LHCN-M2 (cell line): ENCODE results near the gene KCNH6. TPM values are rescaled to one million over a fixed set of nuclear protein-coding genes. Genes with fewer than 3 reads are reported as not detected.

ENCODE experiments used
- DNase-seq: peaks from one replicate; pipeline ENCODE4 v3.0.0-alpha.2; 2012; ENCODE audit warnings: low read depth
- total RNA-seq: library from RNA; depleted of rRNA; stranded (reverse); fragments of >200 nt; gene quantifications from 2 replicates; pipeline ENCODE4 v1.2.3, GENCODE V29; 2014

KCNH6 gene
- total RNA-seq, 1 experiment from 2014 or later, result not detected

DNA sequence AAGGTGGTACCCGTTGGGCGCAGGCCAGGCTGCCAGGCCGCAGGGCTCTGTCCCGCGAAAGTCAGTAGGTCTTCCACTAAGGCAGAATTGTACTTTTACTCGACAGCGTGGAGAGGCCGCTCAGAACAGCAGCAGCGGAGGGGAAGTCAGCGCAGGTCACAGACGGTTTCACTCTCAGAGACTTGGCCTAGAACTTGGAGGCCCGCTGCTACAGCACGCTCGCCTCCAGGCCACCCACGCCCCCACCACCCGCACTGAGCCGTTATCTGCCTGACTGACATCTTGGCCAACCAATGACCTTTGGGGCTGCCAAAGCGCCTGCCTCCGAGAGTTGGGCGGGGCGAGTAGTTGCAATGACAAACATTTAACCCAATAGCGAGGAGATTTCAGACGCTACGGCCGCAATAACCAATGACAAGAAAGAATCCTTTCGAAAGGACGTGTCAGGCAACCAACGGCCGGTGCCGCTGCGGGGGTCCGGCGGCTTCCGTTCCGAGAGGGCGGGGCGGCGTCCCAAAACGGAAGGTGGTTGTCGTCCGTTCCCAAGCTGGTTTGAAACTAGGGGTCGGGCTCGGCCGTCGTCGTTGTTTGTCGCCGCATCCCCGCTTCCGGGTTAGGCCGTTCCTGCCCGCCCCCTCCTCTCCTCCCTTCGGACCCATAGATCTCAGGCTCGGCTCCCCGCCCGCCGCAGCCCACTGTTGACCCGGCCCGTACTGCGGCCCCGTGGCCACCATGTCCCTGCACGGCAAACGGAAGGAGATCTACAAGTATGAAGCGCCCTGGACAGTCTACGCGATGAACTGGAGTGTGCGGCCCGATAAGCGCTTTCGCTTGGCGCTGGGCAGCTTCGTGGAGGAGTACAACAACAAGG is 27.0 kb downstream of the KCNH6 start, which contains the start of gene DCAF7:
Gene DCAF7, plus strand, starts transcription at position 532 of the 871 bp plus-strand sequence. Its CDS starts 201 bp downstream, at position 733.
- peak; percentile 100 for DNase-seq

DNA sequence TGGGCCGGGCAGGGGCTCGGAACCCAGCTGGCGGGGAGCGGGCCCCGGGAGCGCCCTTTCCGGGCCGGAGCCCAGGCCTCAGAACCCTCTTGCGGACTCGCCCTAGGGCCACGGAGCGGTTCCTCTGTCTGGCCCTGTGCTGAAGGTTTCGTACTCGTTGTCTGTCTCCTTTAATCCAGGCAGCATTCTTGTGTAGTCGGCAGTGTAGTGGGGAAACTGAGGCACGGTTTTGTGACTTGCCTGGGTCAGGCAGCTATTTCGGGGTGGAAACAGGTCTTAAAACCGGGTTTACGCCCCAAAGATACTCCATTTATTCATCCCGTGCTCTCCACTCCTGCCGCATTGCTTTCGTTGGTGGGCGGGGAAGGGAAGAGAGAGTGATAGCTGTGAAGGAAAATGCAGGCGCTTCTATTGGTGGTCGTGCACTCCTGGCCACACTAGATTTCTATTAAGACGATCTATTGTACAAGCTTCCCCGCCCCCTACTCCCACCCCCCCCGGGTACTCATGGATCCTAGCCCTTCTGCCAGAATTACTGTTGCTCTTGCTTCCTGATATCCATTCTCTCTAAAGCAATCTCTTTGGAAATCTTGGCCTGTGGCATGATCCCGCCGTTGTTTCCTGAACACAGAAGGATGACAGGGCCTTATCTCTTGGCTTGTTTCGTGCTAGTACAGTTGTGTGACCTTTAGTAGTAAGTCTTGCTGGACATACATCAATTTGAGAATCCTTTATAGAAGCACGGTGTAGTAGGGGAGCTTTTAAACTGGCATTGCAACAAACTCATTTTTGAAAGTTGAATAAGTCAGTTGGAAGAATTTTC is 27.9 kb downstream of the KCNH6 start:
- peak; percentile 25 for DNase-seq

DNA sequence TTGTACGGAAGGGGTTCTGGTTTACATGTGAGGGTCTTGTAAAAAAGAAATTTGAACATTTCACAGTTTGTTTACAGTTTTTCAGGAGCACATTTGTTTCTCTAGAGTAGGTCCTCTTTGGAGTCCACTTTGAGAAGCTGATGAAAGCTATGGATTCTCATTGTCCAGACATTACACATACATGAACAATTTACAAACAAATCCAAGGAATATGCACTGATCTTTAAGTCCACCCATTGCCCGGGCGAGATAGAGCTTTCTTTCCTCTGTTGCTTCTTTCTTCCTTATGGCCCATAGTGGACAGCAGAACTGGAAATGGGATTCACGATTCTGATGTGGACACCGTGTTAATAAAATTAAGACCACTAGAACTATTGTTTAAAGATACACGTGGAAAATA is 29.1 kb downstream of the KCNH6 start:
- DNase-seq, result no peak

DNA sequence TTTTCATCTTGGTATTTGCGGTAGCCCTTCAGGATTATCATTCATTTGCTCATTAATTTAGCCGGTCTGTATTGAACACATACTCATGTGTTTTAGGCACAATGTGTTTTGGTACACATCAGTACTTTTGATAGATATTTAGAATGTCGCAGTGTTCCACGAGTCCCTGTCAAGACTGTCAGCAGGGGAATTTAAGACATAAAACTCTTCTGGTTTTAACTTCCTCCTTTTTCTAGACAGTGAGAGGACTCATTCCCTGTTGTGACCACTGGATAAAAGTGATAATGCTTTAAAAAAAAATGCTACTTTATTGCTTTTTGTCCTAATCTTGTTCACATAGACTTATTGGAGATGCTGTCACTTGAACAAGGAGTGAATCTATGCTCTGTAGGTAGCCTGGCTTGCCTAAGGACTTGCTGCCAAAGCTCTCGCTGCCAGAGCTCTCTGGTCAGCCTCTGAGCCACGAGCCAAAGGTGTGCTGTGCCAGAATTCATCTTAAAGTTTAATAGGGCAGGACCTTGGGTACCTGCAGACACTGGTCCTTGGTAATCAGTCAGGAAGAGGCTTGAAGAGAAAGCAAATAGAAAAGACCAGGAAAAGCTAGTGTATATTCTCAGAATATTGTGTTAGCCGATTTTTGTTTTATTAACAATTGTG is 32.5 kb downstream of the KCNH6 start:
- no peak for DNase-seq

DNA sequence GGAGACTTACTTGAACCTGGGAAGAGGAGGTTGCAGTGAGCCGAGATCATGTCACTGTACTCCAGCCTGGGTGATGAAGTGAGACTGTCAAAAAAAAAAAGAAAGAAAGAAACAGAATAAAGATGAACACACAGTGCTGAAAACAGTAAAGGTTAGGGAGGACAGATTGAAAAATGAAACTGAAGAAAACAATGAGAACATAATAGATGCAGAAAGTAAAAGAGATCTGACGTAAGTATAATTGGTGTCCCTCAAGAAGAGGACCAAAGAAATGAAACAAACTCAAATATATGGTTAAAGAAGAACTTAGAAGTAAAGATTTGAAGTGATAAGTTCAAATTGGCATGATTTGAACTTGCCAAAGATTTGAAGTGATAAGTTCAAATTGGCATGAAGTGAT is 34.3 kb downstream of the KCNH6 start:
- DNase-seq, result no peak

DNA sequence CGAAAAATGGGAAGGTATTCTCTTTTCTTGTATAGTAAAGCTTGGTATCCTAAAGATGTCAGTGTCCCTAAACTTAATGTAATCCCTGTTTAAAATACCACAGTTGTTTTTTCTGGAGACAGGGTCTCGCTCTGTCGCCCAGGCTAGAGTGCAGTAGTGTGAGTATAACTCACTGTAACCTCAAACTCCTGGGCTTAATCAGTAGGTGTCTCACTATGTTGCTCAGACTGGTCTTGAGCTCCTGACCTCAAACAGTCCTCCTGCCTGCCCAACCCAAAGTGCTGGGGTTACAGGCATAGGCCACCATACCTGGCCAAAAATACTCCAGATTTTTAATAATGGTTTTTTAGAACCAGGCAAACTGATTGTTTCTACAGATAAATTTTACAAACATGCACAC is 35.3 kb downstream of the KCNH6 start:
- no peak for DNase-seq

DNA sequence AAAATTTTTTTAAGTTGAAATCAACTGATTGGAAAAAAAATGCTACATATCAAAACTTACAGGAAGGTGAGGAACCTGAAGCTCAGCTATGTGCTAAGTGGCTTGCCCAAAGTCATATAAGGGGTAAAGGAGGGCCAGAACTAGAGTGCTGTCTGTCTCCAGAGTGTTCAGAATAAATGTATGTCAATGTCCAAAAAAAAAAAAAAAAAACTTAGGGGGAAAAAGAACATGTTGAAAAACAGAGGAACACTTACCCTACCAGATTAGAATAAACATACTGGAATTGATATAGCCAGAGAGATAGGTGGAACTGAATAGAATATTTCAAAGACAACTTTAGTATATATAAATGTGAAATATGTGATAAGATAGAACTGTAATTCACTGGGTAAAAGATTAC is 38.7 kb downstream of the KCNH6 start:
- DNase-seq, result no peak

DNA sequence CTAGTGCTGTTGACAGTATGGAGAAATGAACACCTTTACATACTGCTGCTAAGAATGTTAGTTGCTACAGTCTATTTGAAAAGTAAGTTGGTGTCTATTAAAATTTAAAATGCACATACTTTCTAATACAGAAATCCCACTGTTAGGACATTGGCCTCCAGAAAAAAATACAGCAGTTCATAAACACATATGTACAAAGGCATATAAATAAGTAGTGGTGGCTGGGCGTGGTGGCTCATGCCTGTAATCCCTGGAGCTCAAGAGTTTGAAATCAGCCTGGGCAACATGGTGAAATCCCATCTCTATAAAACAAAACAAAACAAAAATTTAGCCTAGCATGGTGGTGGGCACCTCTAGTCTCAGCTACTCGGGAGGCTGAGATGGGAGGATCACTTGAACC is 40.2 kb downstream of the KCNH6 start:
- DNase-seq, result no peak

DNA sequence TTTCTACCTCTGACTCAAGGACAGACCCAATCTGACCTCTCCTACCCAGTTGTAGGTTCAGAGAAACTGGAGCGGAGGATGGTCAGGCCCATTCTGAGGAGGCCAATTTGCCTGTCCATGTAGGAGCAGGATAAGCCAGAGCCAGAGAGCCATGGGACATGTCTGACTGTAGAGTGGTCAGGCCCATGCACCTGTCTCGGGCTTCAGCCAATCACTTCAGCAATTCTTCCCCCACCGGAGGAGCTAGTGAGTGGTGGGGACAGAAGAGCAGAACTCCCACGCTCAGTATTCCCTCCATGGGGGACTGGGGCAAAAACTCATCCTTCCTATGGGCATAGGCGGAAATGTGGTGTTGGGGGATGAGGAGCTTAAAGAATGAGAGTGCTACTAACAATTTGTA is 41.4 kb downstream of the KCNH6 start:
- no peak for DNase-seq

DNA sequence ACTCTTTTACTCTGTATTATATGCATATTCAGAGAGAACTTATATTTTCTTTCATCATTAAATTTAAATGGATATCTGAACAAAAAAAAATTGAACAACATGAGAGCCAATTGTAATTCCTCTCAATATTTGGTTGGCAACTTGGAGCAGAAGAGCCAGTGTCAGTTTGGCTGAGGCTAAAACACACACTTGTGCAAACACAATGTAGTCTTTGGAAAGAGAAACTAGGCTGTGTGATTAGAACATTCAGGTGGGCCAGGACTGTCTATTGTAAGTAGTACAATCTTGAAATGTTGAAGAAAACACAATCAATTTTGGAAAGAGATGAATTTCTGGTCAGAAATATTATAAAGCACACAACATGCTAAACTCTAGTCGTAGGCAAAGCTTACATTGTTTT is 44.1 kb downstream of the KCNH6 start:
- DNase-seq, result no peak

DNA sequence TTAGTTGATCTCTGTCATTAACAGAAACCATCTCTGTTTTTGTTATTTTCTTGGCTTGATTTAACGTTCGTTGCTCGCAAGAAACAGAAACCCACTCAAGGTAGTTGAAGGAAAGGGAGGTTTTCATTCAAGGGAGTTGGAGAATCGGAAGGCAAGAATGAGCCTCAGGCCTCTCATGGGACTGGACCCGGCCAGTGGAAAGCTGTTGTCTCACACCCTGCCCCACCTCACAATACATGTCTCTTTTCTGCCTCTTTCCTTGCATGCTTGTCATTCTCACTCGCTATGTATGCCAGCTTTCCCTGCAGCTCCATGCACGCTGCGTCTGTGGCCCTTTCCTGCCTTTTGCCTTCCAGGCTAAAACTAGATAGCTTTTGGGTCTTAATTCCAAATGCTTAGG is 45.4 kb downstream of the KCNH6 start:
- no peak for DNase-seq

DNA sequence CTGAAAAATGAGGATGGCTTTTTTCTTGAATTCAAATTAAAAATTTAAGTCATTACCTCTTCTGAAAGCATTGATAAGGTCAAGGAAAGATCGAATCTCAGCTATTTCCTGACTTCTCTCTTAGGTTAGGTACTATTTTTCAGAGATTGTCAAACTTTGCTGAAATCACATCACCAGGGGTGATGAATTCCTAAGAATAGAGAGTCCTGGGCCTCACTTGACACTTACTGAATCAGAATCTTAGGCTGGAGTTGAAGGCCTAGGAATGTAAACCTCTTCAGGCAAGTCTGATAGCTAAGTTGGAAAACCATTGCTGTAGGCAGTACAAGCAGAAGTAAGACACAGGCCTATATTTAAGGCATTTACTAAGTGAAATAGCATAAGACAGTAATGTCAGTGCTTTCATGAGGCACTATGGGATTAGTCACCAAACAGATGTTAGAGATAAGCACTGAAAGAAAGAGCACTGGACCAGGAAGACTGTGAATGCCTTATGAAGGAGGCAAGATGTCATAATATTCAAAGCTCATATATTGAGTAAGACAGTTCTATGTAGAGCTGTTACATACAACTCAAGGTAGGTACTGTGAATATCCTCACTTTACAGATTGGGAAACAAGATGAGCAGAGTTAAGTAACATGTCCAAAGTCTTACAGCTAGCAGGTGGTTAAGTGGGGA is 48.6 kb downstream of the KCNH6 start:
- DNase-seq, result peak; percentile 53

DNA sequence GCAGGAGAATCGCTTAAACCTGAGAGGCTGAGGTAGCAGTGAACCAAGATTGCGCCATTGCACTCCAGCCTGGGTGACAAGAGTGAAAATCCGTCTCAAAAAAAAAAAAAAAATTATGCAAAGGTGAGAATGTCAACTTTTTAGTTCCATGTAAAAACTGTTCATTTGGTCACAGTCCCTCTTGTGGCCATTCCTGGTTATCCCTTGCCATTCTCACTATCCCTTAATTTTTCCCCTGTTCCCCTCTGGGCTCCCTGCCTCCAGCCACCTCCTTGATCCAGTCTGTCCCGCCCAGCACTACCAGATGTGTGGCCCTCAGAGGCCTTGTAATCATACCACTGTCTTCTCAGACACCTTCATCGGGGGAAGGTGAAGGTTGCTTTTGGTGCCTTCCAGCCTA is 50.5 kb downstream of the KCNH6 start:
- no peak for DNase-seq

DNA sequence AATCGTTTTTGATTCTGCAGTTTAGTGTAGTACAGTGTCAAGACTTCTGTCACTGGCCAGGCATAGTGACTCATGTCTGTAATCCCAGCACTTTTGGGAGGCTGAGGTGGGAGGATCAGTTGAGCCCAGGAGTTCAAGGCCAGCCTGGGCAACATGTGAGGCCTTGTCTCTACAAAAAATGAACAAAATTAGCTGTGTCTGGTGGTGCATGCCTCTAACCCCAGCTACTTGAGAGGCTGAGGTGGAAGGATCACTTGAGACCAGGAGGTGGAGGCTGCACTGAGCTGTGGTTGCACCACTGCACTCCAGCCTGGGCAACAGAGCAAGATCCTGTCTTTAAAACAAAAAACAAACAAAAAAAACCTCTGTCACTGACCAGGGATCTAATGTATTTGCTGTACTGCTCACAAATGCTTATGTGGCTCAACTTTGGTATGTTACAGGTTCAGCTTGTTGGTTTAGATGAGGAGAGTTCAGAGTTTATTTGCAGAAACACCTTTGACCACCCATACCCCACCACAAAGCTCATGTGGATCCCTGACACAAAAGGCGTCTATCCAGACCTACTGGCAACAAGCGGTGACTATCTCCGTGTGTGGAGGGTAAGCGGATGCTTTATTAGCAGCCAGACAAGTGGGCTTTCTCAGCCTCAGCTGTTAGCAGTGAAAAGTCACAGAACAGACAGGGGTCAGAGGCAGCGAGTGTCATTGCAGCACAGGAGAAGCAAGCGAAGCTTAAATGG is 55.0 kb downstream of the KCNH6 start:
- DNase-seq, result no peak

DNA sequence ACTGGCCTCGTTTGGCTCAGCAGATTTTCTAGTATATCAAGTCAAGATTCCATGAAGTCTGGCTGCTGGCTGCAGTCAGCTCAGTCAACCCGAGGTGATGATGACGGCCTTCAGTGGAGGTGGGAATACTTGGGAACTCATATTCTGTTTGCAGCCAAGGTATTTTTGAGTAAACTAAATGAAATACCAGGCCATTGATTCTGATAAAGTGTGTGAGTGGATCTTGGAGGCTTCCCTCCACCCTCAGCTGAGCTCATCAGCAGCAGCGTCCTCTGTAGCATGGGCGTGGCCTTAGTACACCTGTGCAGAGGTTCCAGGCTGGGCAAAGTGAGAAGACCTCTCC is 55.6 kb downstream of the KCNH6 start:
- no peak for DNase-seq

DNA sequence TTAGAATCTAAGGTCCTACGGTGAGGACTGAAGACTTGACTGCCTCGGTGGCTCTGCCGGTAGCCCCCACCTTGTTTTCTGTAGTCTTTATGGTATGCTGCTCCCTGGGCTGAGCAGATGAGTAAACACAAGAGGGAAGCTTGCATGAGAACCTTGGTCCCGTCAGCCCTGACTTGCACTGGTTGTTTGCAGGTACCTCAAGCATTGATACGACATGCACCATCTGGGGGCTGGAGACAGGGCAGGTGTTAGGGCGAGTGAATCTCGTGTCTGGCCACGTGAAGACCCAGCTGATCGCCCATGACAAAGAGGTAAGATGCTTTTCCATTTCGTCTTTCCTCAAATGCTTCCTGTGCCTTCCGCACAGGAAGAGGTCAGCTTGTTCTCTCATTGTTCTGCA is 56.5 kb downstream of the KCNH6 start:
- no peak for DNase-seq

DNA sequence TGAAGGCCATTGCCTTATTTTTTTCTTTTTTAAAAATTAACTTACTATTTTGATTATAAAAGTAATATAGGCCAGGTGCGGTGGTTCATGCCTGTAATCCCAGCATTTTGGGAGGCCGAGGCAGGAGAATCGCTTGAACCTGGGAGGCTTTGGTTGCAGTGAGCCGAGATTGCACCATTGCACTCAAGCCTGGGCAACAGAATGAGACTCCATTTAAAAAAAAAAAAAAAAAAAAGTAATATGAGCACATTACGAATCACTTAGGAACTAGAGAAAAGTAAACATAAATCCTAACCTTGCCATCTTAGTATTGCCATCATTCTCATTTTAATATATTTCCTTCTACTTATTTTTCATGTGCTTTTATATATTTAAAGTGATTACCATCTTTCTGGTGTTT is 64.6 kb downstream of the KCNH6 start:
- peak; percentile 6 for DNase-seq

DNA sequence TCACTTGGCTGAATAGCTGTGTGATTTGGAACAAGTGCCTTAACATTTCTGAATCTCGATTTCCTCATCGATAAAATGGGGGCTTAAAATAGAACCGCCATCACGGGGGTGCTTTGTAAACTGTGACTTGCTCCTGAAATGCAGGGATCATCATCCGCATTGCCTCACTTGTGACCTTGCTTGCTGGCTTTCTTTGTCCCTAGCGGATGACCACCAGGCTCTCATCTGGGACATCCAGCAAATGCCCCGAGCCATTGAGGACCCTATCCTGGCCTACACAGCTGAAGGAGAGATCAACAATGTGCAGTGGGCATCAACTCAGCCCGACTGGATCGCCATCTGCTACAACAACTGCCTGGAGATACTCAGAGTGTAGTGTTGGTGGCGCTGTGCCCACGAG is 65.6 kb downstream of the KCNH6 start:
- no peak for DNase-seq

DNA sequence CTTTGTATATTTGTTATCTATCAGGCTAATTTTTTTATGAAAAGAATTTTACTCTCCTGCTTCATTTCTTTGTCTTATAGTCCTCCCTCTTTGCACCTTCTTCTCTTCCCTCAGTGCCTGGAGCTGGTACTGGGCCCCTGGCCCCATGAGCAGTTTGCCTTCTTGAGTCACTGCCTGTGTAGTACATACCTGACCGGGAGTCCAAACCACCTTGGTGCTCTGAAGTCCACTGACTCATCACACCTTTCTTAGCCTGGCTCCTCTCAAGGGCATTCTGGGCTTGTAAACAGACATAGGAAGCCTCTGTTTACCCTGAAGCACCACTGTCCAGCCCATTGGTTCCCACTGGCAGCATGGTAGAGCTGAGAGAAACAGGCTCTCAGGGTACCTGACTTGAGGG is 66.5 kb downstream of the KCNH6 start:
- DNase-seq, result no peak

DNA sequence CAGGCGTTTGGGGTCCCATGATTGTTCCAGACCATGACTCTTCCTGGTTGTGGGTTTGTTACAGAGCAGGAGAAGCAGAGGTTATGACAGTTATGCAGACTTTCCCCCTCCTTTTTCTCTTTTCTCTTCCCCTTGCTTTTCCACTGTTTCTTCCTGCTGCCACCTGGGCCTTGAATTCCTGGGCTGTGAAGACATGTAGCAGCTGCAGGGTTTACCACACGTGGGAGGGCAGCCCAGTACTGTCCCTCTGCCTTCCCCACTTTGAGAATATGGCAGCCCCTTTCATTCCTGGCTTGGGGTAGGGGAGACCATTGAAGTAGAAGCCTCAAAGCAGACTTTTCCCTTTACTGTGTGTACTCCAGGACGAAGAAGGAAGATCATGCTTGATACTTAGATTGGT is 69.6 kb downstream of the KCNH6 start:
- DNase-seq, result peak; percentile 12

DNA sequence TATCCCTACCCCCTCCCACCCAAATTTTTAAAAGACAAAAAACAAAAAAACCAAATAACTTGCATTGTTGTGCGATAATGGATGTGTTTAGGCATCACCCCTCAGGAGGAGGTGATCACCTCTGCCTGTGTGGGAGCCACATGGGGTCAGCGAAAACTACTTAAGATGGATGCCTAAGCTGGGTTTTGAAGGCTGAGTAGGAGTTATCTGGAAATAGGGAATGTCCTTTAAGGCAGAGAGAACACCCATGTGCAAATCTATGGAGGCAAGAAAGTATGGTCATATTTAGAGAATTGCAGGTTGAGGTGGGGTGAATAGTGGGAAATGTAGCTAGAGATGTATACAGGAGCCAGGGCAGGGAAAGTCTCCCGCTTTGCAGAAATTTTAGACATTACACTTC is 72.0 kb downstream of the KCNH6 start:
- DNase-seq, result no peak
